OCI-LY1 (cell line): ENCODE data around the gene SLC5A1.

Experiments
- H2AFZ ChIP-seq: fragments of 200-600 bp; sonication (generic), shearing (Covaris generic); 2 replicates; pipeline ENCODE4 v1.6.0; 2014; ENCODE audit warnings: antibody characterized with exemption, mild to moderate bottlenecking, low read length
- H3F3A ChIP-seq: fragments of 200-600 bp; sonication (generic), shearing (Covaris generic); 2 replicates; pipeline ENCODE4 v1.6.0; 2014; ENCODE audit warnings: mild to moderate bottlenecking, antibody characterized with exemption, low read length, moderate library complexity; ENCODE audit not compliant: insufficient read depth
- H3K27ac ChIP-seq: fragments of 200-600 bp; sonication (generic); 2 replicates; pipeline ENCODE4 v1.5.1; 2014; ENCODE audit warnings: low read length, mixed run types, mild to moderate bottlenecking, low read depth; ENCODE audit not compliant: poor library complexity, severe bottlenecking
- H3K27me3 ChIP-seq: fragments of 200-600 bp; sonication (generic); 2 replicates; pipeline ENCODE4 v1.6.0; 2014; ENCODE audit warnings: antibody characterized with exemption, mild to moderate bottlenecking, low read length, moderate library complexity; ENCODE audit not compliant: insufficient read depth
- H3K36me3 ChIP-seq: fragments of 200-600 bp; sonication (generic); 2 replicates; pipeline ENCODE4 v1.6.1; 2014; ENCODE audit warnings: mild to moderate bottlenecking, antibody characterized with exemption, low read length, moderate library complexity, mixed read lengths; ENCODE audit not compliant: insufficient read depth
- H3K4me1 ChIP-seq: fragments of 200-600 bp; sonication (generic); 2 replicates; pipeline ENCODE4 v1.5.1; 2014; ENCODE audit warnings: mild to moderate bottlenecking, low read length, moderate library complexity; ENCODE audit not compliant: insufficient read depth, severe bottlenecking
- H3K4me2 ChIP-seq: fragments of 200-600 bp; sonication (generic), shearing (Covaris generic); 2 replicates; pipeline ENCODE4 v1.6.1; 2014; ENCODE audit warnings: low read length
- H3K4me3 ChIP-seq: fragments of 200-600 bp; sonication (generic); 2 replicates; pipeline ENCODE4 v1.5.1; 2014; ENCODE audit warnings: low read length, low read depth, mild to moderate bottlenecking, mixed read lengths; ENCODE audit not compliant: poor library complexity, severe bottlenecking
- H3K79me2 ChIP-seq: fragments of 200-600 bp; shearing (Covaris generic); 2 replicates; pipeline ENCODE4 v1.6.1; 2016; ENCODE audit warnings: mixed run types, low read length, mixed read lengths; ENCODE audit not compliant: insufficient read depth
- H3K9ac ChIP-seq: fragments of 200-600 bp; sonication (generic), shearing (Covaris generic); 2 replicates; pipeline ENCODE4 v1.6.1; 2014; ENCODE audit warnings: mild to moderate bottlenecking, low read length, mixed read lengths
- H3K9me2 ChIP-seq: fragments of 200-600 bp; sonication (generic), shearing (Covaris generic); 2 replicates; pipeline ENCODE4 v1.6.1; 2014; ENCODE audit warnings: low read depth, mild to moderate bottlenecking, low read length, mixed read lengths
- H3K9me3 ChIP-seq: fragments of 200-600 bp; shearing (Covaris generic); 2 replicates; pipeline ENCODE4 v1.6.1; 2014; ENCODE audit warnings: low read length, mixed read lengths
- H4K20me1 ChIP-seq: fragments of 200-600 bp; sonication (generic), shearing (Covaris generic); 2 replicates; pipeline ENCODE4 v1.6.0; 2016; ENCODE audit warnings: mild to moderate bottlenecking, low read length; ENCODE audit not compliant: insufficient read depth
- CTCF ChIP-seq: fragments of 200-600 bp; sonication (generic), shearing (Covaris generic); IDR thresholded peaks from 2 replicates; pipeline ENCODE4 v1.5.1; 2017; ENCODE audit warnings: mild to moderate bottlenecking, antibody characterized with exemption, low read length, moderate library complexity, mixed read lengths
- EZH2 ChIP-seq: fragments of 200-600 bp; sonication (generic), shearing (Covaris generic); IDR thresholded peaks from 2 replicates; pipeline ENCODE4 v1.8.0; 2017; ENCODE audit warnings: borderline replicate concordance, mixed run types, mild to moderate bottlenecking, antibody characterized with exemption, low read length, moderate library complexity, mixed read lengths

The SLC5A1 gene

DNA sequence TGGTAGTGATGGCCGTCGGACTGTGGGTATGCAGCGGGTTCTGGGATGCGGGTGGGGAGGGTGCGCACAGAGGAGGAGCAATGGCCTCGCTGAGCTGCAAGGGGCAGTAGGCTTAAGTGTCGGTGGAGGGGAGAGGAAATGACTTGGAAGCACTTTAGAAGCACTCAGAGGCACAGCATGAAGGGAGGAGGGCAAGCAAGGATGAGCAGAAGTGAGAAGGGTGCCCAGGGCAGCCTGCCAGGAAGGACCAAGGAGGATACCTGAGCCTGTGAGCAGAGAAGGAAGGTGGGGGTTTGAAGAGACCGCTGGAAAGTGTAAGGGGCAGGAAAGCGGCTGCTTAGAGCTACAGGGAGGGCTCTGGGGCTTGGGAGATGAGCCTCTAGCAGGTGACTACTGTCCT, 330 bp downstream of the SLC5A1 start:
- no peak overlapping the region for H3K4me2 ChIP-seq
- no peaks in the 10 kb centered on the region for H3F3A ChIP-seq
- TF ChIP-seq CTCF: no peak
- no peak for TF ChIP-seq EZH2
- no peaks in the 10 kb centered on the region for H3K9me3 ChIP-seq
- no peaks in the 10 kb centered on the region for H3K79me2 ChIP-seq
- H3K27ac ChIP-seq: no peak overlapping the region
- H3K27me3 ChIP-seq: 0 out of 2 replicates have a peak, but pooled peaks cover 5% of the 10 kb centered on the region
- H3K9ac ChIP-seq: no peak overlapping the region
- no peaks in the 10 kb centered on the region for H3K9me2 ChIP-seq
- H3K4me1 ChIP-seq: no peaks in the 10 kb centered on the region
- H2AFZ ChIP-seq: no peak overlapping the region
- no peaks in the 10 kb centered on the region for H3K36me3 ChIP-seq
- no peak overlapping the region for H3K4me3 ChIP-seq
- H4K20me1 ChIP-seq: no peaks in the 10 kb centered on the region

GRCh38 chr22:32044477-32044876, 1.4 kb downstream of the SLC5A1 start:
- TF ChIP-seq CTCF (no peak), EZH2 (no peak)
- no peaks in the 10 kb centered on the region for H3F3A ChIP-seq
- no peak overlapping the region for H3K9ac ChIP-seq
- H2AFZ ChIP-seq: no peak overlapping the region
- no peak overlapping the region for H3K4me3 ChIP-seq
- H4K20me1 ChIP-seq: no peaks in the 10 kb centered on the region
- H3K79me2 ChIP-seq: no peaks in the 10 kb centered on the region
- H3K27ac ChIP-seq: no peak overlapping the region
- 0 out of 2 replicates have a peak, but pooled peaks cover 5% of the 10 kb centered on the region for H3K27me3 ChIP-seq
- no peaks in the 10 kb centered on the region for H3K4me1 ChIP-seq
- H3K9me3 ChIP-seq: no peaks in the 10 kb centered on the region
- no peaks in the 10 kb centered on the region for H3K9me2 ChIP-seq
- no peak overlapping the region for H3K4me2 ChIP-seq
- H3K36me3 ChIP-seq: no peaks in the 10 kb centered on the region

GRCh38 chr22:32044913-32045312, 1.9 kb downstream of the SLC5A1 start:
- Histone ChIP-seq H3K27ac (no peak overlapping the region), H3K27me3 (0 out of 2 replicates have a peak, but pooled peaks cover 5% of the 10 kb centered on the region), H3K4me3 (no peak overlapping the region), H3F3A (no peaks in the 10 kb centered on the region), H4K20me1 (no peaks in the 10 kb centered on the region), H3K4me2 (no peak overlapping the region), H3K9me3 (no peaks in the 10 kb centered on the region), H3K9ac (no peak overlapping the region), H3K9me2 (no peaks in the 10 kb centered on the region), H3K4me1 (no peaks in the 10 kb centered on the region), H3K36me3 (no peaks in the 10 kb centered on the region), H3K79me2 (no peaks in the 10 kb centered on the region), H2AFZ (no peak overlapping the region)
- TF ChIP-seq CTCF: no peak
- TF ChIP-seq EZH2: no peak
